ENCODE data around the gene KAT6B.

GRCh38 chr10:74875068-74875467, 48.7 kb downstream of the KAT6B start:
- TF ChIP-seq, protein P1, sequence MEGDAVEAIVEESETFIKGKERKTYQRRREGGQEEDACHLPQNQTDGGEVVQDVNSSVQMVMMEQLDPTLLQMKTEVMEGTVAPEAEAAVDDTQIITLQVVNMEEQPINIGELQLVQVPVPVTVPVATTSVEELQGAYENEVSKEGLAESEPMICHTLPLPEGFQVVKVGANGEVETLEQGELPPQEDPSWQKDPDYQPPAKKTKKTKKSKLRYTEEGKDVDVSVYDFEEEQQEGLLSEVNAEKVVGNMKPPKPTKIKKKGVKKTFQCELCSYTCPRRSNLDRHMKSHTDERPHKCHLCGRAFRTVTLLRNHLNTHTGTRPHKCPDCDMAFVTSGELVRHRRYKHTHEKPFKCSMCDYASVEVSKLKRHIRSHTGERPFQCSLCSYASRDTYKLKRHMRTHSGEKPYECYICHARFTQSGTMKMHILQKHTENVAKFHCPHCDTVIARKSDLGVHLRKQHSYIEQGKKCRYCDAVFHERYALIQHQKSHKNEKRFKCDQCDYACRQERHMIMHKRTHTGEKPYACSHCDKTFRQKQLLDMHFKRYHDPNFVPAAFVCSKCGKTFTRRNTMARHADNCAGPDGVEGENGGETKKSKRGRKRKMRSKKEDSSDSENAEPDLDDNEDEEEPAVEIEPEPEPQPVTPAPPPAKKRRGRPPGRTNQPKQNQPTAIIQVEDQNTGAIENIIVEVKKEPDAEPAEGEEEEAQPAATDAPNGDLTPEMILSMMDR (IDR thresholded peaks at IDR 0.05), result no peak
- no peak for TF ChIP-seq POLR2AphosphoS5 (IDR thresholded peaks at IDR 0.05)

All from prostate gland (tissue), 2 donors.